Osteoblast (primary cell): Measurements from ENCODE around the gene EVI5. TPM values are rescaled to one million over a fixed set of nuclear protein-coding genes. Genes with fewer than 3 reads are reported as not detected.

Source experiments
- DNase-seq: peaks from one replicate; pipeline ENCODE4 v3.0.0; 2011; ENCODE audit warnings: low spot score, mixed read lengths; ENCODE audit not compliant: insufficient read length; ENCODE audit errors: missing footprints
- H2AFZ ChIP-seq: 2 replicates; pipeline ENCODE4 v1.6.0; 2011; ENCODE audit warnings: mild to moderate bottlenecking, low read length
- H3K27ac ChIP-seq: 2 replicates; pipeline ENCODE4 v1.5.1; 2011; ENCODE audit warnings: mild to moderate bottlenecking, low read depth, low read length, moderate library complexity
- H3K27me3 ChIP-seq: 2 replicates; pipeline ENCODE4 v1.6.0; 2012; ENCODE audit warnings: mild to moderate bottlenecking, control low read depth, inconsistent platforms, low read length, moderate library complexity; ENCODE audit not compliant: insufficient read depth
- H3K36me3 ChIP-seq: 2 replicates; pipeline ENCODE4 v1.5.1; 2011; ENCODE audit warnings: mild to moderate bottlenecking, low read length, control low read depth, moderate library complexity; ENCODE audit not compliant: insufficient read depth
- H3K4me1 ChIP-seq: 2 replicates; pipeline ENCODE4 v1.5.1; 2011; ENCODE audit warnings: mild to moderate bottlenecking, low read length, control low read depth, moderate library complexity; ENCODE audit not compliant: insufficient read depth
- H3K4me2 ChIP-seq: 2 replicates; pipeline ENCODE4 v1.6.0; 2011; ENCODE audit warnings: mild to moderate bottlenecking, low read length; ENCODE audit not compliant: insufficient read depth
- H3K4me3 ChIP-seq: fragments of 200-600 bp; sonication (generic); 3 replicates; pipeline ENCODE4 v1.5.1; 2012; ENCODE audit warnings: mild to moderate bottlenecking, low read length, inconsistent platforms; ENCODE audit not compliant: insufficient read depth
- H3K79me2 ChIP-seq: 2 replicates; pipeline ENCODE4 v1.6.0; 2012; ENCODE audit warnings: mild to moderate bottlenecking, low read length, control low read depth, inconsistent platforms; ENCODE audit not compliant: insufficient read depth
- H3K9me3 ChIP-seq: 2 replicates; pipeline ENCODE4 v1.5.1; 2011; ENCODE audit warnings: low read depth, low read length, control low read depth
- H4K20me1 ChIP-seq: 2 replicates; pipeline ENCODE4 v1.6.0; 2012; ENCODE audit warnings: mild to moderate bottlenecking, low read length, control low read depth; ENCODE audit not compliant: insufficient read depth
- total RNA-seq: library from RNA; depleted of rRNA; stranded (reverse); fragments of >200 nt; gene quantifications from 2 replicates; pipeline ENCODE4 v1.2.3, GENCODE V29; 2012
- TF ChIP-seq, protein P1 (sequence below): IDR thresholded peaks from 2 replicates; pipeline ENCODE4 v1.5.1; 2011; ENCODE audit warnings: mild to moderate bottlenecking, low read depth, low read length, moderate library complexity; ENCODE audit errors: extremely low read depth

The EVI5 gene
- total RNA-seq, 1 donor = 51.8 TPM

DNA sequence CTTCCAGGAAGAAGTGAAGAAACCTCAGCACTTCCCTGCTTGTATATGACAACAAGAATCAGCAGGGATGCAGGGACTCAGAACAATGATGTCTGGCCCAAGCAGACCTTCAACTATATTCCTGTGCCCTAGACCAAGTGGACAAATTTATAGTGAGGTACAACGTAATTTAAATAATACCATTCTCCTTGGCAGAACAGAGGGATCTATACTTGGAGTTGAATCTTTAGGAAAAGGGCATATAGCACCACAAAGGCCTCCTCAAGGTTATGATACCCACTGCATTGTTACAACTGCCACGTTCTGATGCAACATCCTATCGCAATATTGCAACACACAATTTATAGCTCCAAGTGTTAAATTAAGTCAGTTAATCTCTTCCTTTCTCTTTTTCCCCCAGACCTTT, 269.1 kb downstream of the EVI5 start:
- no peaks in the 10 kb centered on the region for H3K27me3 ChIP-seq

DNA sequence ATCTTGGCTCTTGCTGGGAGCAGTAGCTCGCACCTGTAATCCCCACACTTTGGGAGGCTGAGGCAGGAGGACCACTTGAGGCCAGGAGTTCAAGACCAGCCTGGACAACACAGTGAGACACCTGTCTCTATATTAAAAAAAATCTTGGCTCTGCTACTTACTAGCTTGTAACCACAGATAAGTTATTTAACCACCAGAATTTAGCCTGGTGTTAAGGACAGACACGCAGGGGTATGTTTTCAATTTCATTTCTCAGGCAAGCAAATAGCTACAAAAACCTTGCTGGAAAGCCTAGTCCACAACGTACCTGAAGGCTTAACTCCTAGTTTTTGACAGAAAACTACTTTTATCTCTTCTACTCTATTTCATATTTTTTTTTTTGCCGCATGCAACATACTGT, 273.4 kb downstream of the EVI5 start:
- Histone ChIP-seq H3K27me3 (no peaks in the 10 kb centered on the region), H3K9me3 (no peaks in the 10 kb centered on the region), H4K20me1 (no peaks in the 10 kb centered on the region), H3K79me2 (no peaks in the 10 kb centered on the region), H3K36me3 (no peaks in the 10 kb centered on the region), H3K4me1 (no peaks in the 10 kb centered on the region), H2AFZ (no peak overlapping the region), H3K4me2 (no peak overlapping the region), H3K27ac (no peak overlapping the region), H3K4me3 (no peak overlapping the region)
- no peak for DNase-seq
- TF ChIP-seq, protein P1, sequence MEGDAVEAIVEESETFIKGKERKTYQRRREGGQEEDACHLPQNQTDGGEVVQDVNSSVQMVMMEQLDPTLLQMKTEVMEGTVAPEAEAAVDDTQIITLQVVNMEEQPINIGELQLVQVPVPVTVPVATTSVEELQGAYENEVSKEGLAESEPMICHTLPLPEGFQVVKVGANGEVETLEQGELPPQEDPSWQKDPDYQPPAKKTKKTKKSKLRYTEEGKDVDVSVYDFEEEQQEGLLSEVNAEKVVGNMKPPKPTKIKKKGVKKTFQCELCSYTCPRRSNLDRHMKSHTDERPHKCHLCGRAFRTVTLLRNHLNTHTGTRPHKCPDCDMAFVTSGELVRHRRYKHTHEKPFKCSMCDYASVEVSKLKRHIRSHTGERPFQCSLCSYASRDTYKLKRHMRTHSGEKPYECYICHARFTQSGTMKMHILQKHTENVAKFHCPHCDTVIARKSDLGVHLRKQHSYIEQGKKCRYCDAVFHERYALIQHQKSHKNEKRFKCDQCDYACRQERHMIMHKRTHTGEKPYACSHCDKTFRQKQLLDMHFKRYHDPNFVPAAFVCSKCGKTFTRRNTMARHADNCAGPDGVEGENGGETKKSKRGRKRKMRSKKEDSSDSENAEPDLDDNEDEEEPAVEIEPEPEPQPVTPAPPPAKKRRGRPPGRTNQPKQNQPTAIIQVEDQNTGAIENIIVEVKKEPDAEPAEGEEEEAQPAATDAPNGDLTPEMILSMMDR = no peak

More for the DNA sequence above, 269.1 kb downstream of the EVI5 start:
- no peaks in the 10 kb centered on the region for H3K36me3 ChIP-seq
- H3K79me2 ChIP-seq = no peaks in the 10 kb centered on the region
- H3K4me1 ChIP-seq = no peaks in the 10 kb centered on the region
- H4K20me1 ChIP-seq = no peaks in the 10 kb centered on the region
- no peak overlapping the region for H3K4me2 ChIP-seq
- TF ChIP-seq, protein P1 = no peak
- no peak for DNase-seq
- H3K4me3 ChIP-seq = no peak overlapping the region
- no peak overlapping the region for H2AFZ ChIP-seq
- no peak overlapping the region for H3K27ac ChIP-seq
- no peaks in the 10 kb centered on the region for H3K9me3 ChIP-seq

DNA sequence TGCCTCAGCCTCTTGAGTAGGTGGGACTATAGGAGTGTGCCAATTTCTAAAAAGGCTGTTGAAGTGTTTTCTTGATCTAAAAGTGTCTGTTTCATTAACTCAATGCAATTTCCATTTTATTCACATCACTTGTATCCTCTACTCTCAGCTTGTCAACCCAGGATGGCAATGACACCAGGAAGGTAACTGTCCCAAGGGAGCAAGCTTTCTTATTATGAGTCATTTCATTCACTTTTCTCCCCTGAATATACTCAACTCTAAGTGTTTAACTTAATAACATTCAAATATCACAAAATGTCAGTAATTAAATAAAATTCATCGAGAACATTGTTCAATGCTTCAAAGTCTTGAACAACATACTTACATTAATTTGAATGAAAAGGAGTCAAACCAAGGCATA, 275.3 kb downstream of the EVI5 start:
- no peak overlapping the region for H3K4me2 ChIP-seq
- H3K27me3 ChIP-seq = no peaks in the 10 kb centered on the region
- no peak overlapping the region for H2AFZ ChIP-seq
- no peaks in the 10 kb centered on the region for H3K4me1 ChIP-seq
- TF ChIP-seq, protein P1 = no peak
- no peaks in the 10 kb centered on the region for H3K36me3 ChIP-seq
- DNase-seq = no peak
- no peaks in the 10 kb centered on the region for H3K79me2 ChIP-seq
- no peaks in the 10 kb centered on the region for H3K9me3 ChIP-seq
- no peak overlapping the region for H3K27ac ChIP-seq
- H4K20me1 ChIP-seq = no peaks in the 10 kb centered on the region
- no peak overlapping the region for H3K4me3 ChIP-seq

DNA sequence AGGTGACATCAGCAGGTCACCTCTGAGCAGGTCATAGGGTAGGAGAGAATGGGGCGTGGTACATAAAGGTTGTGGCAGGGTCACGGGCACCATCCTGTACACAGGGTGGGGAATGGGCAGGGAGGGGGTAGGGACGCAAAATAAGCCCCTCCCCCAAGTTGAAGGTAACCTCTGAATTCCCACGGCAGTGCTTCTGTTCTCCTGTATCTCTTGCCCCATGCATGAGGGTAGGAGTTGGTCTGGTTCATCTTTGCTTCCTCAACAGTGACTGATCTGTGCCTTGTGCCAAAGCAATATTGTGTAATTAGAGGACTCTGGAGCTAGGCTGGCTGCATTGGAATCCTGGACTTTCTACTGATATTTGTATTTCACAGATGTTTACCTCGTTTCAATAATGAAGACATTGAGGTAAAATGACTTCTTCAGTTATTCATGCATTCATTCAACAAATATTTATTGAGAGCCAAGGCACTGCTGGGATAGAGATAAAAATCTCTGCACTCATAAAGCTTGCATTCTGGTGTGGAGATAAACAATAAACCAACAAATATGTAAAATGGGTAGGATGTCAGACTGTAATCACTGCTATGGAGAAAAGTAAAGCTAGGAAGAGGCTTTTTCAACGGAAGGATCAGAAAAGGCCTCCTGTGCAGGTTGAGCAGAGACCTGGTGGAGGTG, 279.8 kb downstream of the EVI5 start:
- H3K27me3 ChIP-seq = no peaks in the 10 kb centered on the region
- no peak overlapping the region for H3K27ac ChIP-seq
- no peaks in the 10 kb centered on the region for H3K36me3 ChIP-seq
- no peak for DNase-seq
- TF ChIP-seq, protein P1 = no peak
- no peak overlapping the region for H3K4me2 ChIP-seq
- no peaks in the 10 kb centered on the region for H3K9me3 ChIP-seq
- H3K4me1 ChIP-seq = peaks cover 16% of the 10 kb centered on the region
- no peak overlapping the region for H2AFZ ChIP-seq
- no peak overlapping the region for H3K4me3 ChIP-seq
- H3K79me2 ChIP-seq = no peaks in the 10 kb centered on the region
- no peaks in the 10 kb centered on the region for H4K20me1 ChIP-seq
